Smooth muscle cell (in vitro differentiated cells): ENCODE results near the gene KLF13. TPM values are rescaled to one million over a fixed set of nuclear protein-coding genes. Genes with fewer than 3 reads are reported as not detected.

Source experiments
- DNase-seq: peaks from one replicate; lab custom pipeline; 2025; ENCODE audit not compliant: unreplicated experiment; lab: John Stamatoyannopoulos, UW
- H2AFZ ChIP-seq: fragments of 200-600 bp; sonication (generic); 2 replicates; pipeline ENCODE4 v1.6.0; 2016; ENCODE audit warnings: antibody characterized with exemption, low read depth, mild to moderate bottlenecking
- H3F3A ChIP-seq: fragments of 200-600 bp; sonication (generic); 2 replicates; pipeline ENCODE4 v1.6.0; 2017; ENCODE audit warnings: antibody characterized with exemption, low read depth
- H3K27ac ChIP-seq: fragments of 200-600 bp; sonication (generic); 2 replicates; pipeline ENCODE4 v1.5.1; 2016; ENCODE audit warnings: low read depth, mild to moderate bottlenecking
- H3K27me3 ChIP-seq: fragments of 200-600 bp; sonication (generic); 2 replicates; pipeline ENCODE4 v1.6.1; 2016; ENCODE audit warnings: low read depth, mild to moderate bottlenecking
- H3K36me3 ChIP-seq: fragments of 200-600 bp; sonication (generic); 2 replicates; pipeline ENCODE4 v1.5.1; 2016; ENCODE audit warnings: low read depth
- H3K4me1 ChIP-seq: fragments of 200-600 bp; sonication (generic); 2 replicates; pipeline ENCODE4 v1.5.1; 2016; ENCODE audit warnings: low read depth
- H3K4me2 ChIP-seq: fragments of 200-600 bp; sonication (generic); 2 replicates; pipeline ENCODE4 v1.6.0; 2016; ENCODE audit warnings: mild to moderate bottlenecking
- H3K4me3 ChIP-seq: fragments of 200-600 bp; sonication (generic); 2 replicates; pipeline ENCODE4 v1.5.1; 2016; ENCODE audit warnings: mild to moderate bottlenecking
- H3K79me2 ChIP-seq: fragments of 200-600 bp; sonication (generic); 2 replicates; pipeline ENCODE4 v1.6.0; 2016; ENCODE audit warnings: low read depth, mild to moderate bottlenecking
- H3K9ac ChIP-seq: fragments of 200-600 bp; sonication (generic); 2 replicates; pipeline ENCODE4 v1.6.0; 2016; ENCODE audit warnings: low read depth
- H3K9me3 ChIP-seq: fragments of 200-600 bp; sonication (generic); replicated peaks from 2 replicates; pipeline ENCODE4 v1.5.1; 2016; ENCODE audit warnings: low read depth
- H4K20me1 ChIP-seq: fragments of 200-600 bp; sonication (generic); 2 replicates; pipeline ENCODE4 v1.6.0; 2016; ENCODE audit warnings: low read depth
- WGBS: methylation state at CpG from one replicate; pipeline ENCODE4 v1.1.7; 2016; ENCODE audit warnings: low lambda C conversion rate; 5-methylcytosine and 5-hydroxymethylcytosine counted together
- polyA plus RNA-seq: library from polyadenylated mRNA; unstranded; fragments of >200 nt; fragmentation: Nextera tagmentation; extraction: Ambion mirVana; gene quantifications from 2 replicates; pipeline ENCODE4 v1.2.1, GENCODE V29; 2016
- total RNA-seq: library from RNA; depleted of rRNA; stranded (reverse); fragments of >200 nt; gene quantifications from 2 replicates; pipeline ENCODE4 v1.2.3, GENCODE V29; 2014
- TF ChIP-seq, protein P1 (sequence below): fragments of 200-600 bp; sonication (generic); IDR thresholded peaks from 2 replicates; pipeline ENCODE4 v1.5.1; 2017; ENCODE audit warnings: borderline replicate concordance, mild to moderate bottlenecking, antibody characterized with exemption; ENCODE audit not compliant: insufficient read depth, poor library complexity, severe bottlenecking

KLF13 gene
- total and polyA plus RNA-seq, 2 experiments from 2014 or later: 42.1 to 74.2 TPM

DNA sequence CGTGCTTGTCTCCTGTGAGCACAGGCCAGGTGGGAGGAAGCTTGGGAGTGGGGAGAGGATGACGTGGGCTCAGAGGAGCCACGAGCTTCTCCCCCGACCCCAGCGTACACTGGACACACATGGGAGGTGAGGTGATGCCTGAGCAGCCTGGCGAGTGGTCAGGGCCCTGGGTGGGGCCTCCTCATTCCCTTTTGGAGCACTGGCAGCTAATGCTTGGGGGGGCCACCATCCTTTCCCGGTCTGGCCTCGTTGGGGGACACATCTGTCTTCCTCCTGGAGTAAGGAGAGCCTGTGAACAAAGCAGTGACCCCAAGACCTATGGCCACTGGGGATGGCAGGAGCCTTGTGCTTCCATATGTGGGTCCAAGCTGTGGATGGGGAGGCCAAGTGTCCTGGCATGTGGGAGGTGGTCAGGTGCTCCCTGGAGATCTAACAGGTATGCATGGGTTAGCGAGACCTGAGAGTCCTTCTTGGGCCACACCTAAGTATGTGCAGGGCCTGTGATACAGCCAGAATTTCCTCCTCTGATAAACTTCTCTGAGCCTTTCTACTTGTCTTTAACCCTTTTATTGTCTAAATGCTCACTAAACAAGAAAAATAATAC, 9.5 kb downstream of the KLF13 start:
- no peak overlapping the region for H3K27ac ChIP-seq
- no peaks in the 10 kb centered on the region for H3K9me3 ChIP-seq
- no peak for DNase-seq
- H3K4me2 ChIP-seq: no peak overlapping the region
- TF ChIP-seq, protein P1, sequence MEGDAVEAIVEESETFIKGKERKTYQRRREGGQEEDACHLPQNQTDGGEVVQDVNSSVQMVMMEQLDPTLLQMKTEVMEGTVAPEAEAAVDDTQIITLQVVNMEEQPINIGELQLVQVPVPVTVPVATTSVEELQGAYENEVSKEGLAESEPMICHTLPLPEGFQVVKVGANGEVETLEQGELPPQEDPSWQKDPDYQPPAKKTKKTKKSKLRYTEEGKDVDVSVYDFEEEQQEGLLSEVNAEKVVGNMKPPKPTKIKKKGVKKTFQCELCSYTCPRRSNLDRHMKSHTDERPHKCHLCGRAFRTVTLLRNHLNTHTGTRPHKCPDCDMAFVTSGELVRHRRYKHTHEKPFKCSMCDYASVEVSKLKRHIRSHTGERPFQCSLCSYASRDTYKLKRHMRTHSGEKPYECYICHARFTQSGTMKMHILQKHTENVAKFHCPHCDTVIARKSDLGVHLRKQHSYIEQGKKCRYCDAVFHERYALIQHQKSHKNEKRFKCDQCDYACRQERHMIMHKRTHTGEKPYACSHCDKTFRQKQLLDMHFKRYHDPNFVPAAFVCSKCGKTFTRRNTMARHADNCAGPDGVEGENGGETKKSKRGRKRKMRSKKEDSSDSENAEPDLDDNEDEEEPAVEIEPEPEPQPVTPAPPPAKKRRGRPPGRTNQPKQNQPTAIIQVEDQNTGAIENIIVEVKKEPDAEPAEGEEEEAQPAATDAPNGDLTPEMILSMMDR: no peak
- H3K27me3 ChIP-seq: no peaks in the 10 kb centered on the region
- H2AFZ ChIP-seq: no peak overlapping the region
- H3K4me1 ChIP-seq: peaks cover 3% of the 10 kb centered on the region
- H3K79me2 ChIP-seq: peaks cover 100% of the 10 kb centered on the region
- H3F3A ChIP-seq: no peaks in the 10 kb centered on the region
- H3K4me3 ChIP-seq: no peak overlapping the region
- no peaks in the 10 kb centered on the region for H3K36me3 ChIP-seq
- no peak overlapping the region for H3K9ac ChIP-seq
- 97% methylated on average over 9 of the region's 9 CpGs for WGBS
- peaks cover 99% of the 10 kb centered on the region for H4K20me1 ChIP-seq

DNA sequence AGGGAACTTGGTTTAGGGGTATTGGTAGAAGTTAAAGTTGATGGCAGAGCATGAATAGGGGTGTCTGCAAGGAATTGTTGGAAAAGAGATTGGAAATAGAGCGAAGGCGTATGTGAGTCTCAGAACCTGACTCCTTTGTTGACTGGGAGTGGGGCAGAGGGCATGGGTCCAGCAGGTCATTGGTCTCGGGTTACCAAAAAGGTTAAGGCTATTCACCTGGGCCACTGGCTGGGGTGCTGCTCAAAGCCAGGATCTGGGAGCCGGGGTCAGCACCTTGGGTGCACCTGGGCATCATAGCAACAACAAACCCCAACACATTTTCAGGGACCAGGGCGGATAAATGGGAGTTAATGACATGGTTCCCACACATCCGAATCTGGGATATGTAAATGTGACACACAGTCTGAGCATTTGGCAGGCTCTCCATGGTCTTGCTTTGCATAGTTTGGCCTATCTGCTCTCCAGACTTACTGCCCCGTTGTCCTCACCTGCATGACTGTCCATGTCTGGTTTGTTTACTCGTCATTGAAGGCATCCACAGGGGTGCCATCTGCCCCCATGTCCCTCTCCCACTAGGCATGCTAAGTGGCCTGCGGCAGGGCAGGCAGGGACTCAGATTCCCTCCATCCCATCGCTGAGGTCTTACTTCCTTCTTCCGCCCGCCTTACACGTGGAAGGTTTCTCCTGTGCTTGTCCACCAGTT, 10.1 kb downstream of the KLF13 start:
- no peaks in the 10 kb centered on the region for H3K27me3 ChIP-seq
- H3F3A ChIP-seq: no peaks in the 10 kb centered on the region
- H3K4me1 ChIP-seq: peaks cover 3% of the 10 kb centered on the region
- TF ChIP-seq, protein P1: no peak
- H3K27ac ChIP-seq: peak overlapping the region; percentile 11
- WGBS: 88% methylated on average over 13 of the region's 13 CpGs
- no peaks in the 10 kb centered on the region for H3K9me3 ChIP-seq
- peaks cover 99% of the 10 kb centered on the region for H4K20me1 ChIP-seq
- no peak for DNase-seq
- no peaks in the 10 kb centered on the region for H3K36me3 ChIP-seq
- no peak overlapping the region for H2AFZ ChIP-seq
- no peak overlapping the region for H3K4me2 ChIP-seq
- H3K79me2 ChIP-seq: peaks cover 100% of the 10 kb centered on the region
- H3K9ac ChIP-seq: peak overlapping the region; percentile 6
- no peak overlapping the region for H3K4me3 ChIP-seq

DNA sequence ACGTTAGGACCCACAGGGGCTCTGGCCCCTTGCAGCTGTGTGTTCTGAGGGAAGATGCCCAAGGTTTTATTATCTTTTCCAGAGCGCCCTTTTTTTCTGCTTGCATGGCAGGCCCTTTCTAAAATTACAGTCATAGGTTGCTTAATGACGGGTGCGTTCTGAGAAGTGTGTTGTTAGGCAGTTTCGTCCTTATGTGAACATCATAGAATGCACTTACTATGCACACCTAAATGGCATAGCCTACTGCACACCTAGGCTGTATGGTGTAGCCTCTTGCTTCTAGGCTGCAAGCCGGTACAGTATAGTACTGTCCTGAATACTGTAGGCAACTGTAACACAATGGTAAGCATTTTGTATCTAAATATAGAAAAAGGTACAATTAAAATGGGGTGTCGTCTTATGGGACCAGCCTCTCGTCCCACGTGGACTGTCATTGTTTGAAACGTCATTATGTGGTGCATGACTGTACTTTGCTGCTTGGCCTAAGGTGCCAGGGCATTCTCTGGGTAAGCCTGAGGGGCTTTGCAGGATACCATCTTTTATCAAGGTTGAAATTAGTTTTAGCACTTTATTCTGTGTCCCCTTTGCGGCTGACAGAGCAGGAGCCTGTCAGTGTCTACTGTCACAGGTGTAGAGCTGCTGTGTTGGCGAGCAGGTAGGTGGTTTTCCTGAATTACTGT, 10.9 kb downstream of the KLF13 start:
- no peak overlapping the region for H2AFZ ChIP-seq
- no peaks in the 10 kb centered on the region for H3K36me3 ChIP-seq
- H3K4me2 ChIP-seq: no peak overlapping the region
- H4K20me1 ChIP-seq: peaks cover 99% of the 10 kb centered on the region
- no peaks in the 10 kb centered on the region for H3K9me3 ChIP-seq
- TF ChIP-seq, protein P1: no peak
- no peak for DNase-seq
- 95% methylated on average over 12 of the region's 12 CpGs for WGBS
- H3K79me2 ChIP-seq: peaks cover 100% of the 10 kb centered on the region
- no peaks in the 10 kb centered on the region for H3K27me3 ChIP-seq
- peaks cover 3% of the 10 kb centered on the region for H3K4me1 ChIP-seq
- peak overlapping the region; percentile 6 for H3K9ac ChIP-seq
- peak overlapping the region; percentile 11 for H3K27ac ChIP-seq
- H3F3A ChIP-seq: no peaks in the 10 kb centered on the region
- H3K4me3 ChIP-seq: no peak overlapping the region
